WTC11 (cell line): ENCODE results near the gene RBM18. TPM values are rescaled to one million over a fixed set of nuclear protein-coding genes. Genes with fewer than 3 reads are reported as not detected.
A peak's percentile ranks its signal among the peaks of the same experiment; 100 is the strongest.

Experiments used
- ATAC-seq: fragments of 200-7000 bp; cut with Tn5 transposase; 2 replicates; pipeline ENCODE4 v1.10.0; 2021; ENCODE audit warnings: mild to moderate bottlenecking, moderate library complexity
- CTCF ChIA-PET: fragments of 300-600 bp; sonication (Branson Sonifier 250); formaldehyde crosslinking; loops from one replicate; lab custom pipeline; 2021; ENCODE audit warnings: antibody characterized with exemption; lab: Charles Lee
- POLR2A ChIA-PET: fragments of 350-600 bp; sonication (Branson Sonifier 250); formaldehyde crosslinking; loops from one replicate; lab custom pipeline; 2021; ENCODE audit warnings: antibody characterized with exemption; lab: Charles Lee
- DNase-seq: peaks from one replicate; pipeline ENCODE4 v3.0.0; 2021; ENCODE audit warnings: low spot score
- H3K27ac Mint-ChIP-seq: 2 replicates; pipeline ENCODE4 v1.8.0; 2021; ENCODE audit warnings: mixed read lengths
- H3K27me3 Mint-ChIP-seq: 2 replicates; pipeline ENCODE4 v1.8.0; 2021; ENCODE audit warnings: low read depth, mild to moderate bottlenecking, moderate library complexity, mixed read lengths
- H3K36me3 Mint-ChIP-seq: 2 replicates; pipeline ENCODE4 v1.8.0; 2021; ENCODE audit warnings: mixed read lengths
- H3K4me1 Mint-ChIP-seq: 2 replicates; pipeline ENCODE4 v1.8.0; 2022; ENCODE audit warnings: mixed read lengths
- H3K4me3 Mint-ChIP-seq: 2 replicates; pipeline ENCODE4 v1.8.0; 2021; ENCODE audit warnings: mild to moderate bottlenecking, moderate library complexity, mixed read lengths
- H3K9me3 Mint-ChIP-seq: 2 replicates; pipeline ENCODE4 v1.8.0; 2021; ENCODE audit warnings: mixed read lengths
- ELF4 ChIP-seq: sonication (generic); formaldehyde crosslinking; IDR thresholded peaks from 2 replicates; pipeline ENCODE4 v1.8.1; 2022; ENCODE audit warnings: low read depth, mild to moderate bottlenecking, moderate library complexity, missing genetic modification reagents
- ETV6 ChIP-seq: sonication (generic); formaldehyde crosslinking; IDR thresholded peaks from 2 replicates; pipeline ENCODE4 v1.8.1; 2022; ENCODE audit warnings: mild to moderate bottlenecking, missing genetic modification reagents
- KAT7 ChIP-seq: sonication (generic); formaldehyde crosslinking; IDR thresholded peaks from 2 replicates; pipeline ENCODE4 v1.8.1; 2023; ENCODE audit warnings: missing genetic modification reagents, mild to moderate bottlenecking, borderline replicate concordance
- MXD4 ChIP-seq: fragments of 250-450 bp; sonication (Bioruptor Pico); IDR thresholded peaks from 2 replicates; pipeline ENCODE4 v1.8.0; 2021; ENCODE audit warnings: mild to moderate bottlenecking, moderate library complexity, borderline replicate concordance
- NFE2L1 ChIP-seq: sonication (generic); formaldehyde crosslinking; IDR thresholded peaks from 2 replicates; pipeline ENCODE4 v1.8.1; 2023; ENCODE audit warnings: missing genetic modification reagents
- NFYB ChIP-seq: sonication (generic); formaldehyde crosslinking; conservative IDR thresholded peaks from 2 replicates; pipeline ENCODE4 v1.8.0; 2022; ENCODE audit warnings: low read depth, missing genetic modification reagents
- NR3C1 ChIP-seq: sonication (generic); formaldehyde crosslinking; conservative IDR thresholded peaks from 2 replicates; pipeline ENCODE4 v1.8.1; 2023; ENCODE audit warnings: low read depth, mild to moderate bottlenecking, missing genetic modification reagents
- SMAD3 ChIP-seq: sonication (generic); formaldehyde crosslinking; IDR thresholded peaks from 2 replicates; pipeline ENCODE4 v1.8.0; 2022; ENCODE audit warnings: missing genetic modification reagents, mild to moderate bottlenecking, borderline replicate concordance
- SOX15 ChIP-seq: fragments of 250-450 bp; sonication (Bioruptor Pico); IDR thresholded peaks from 2 replicates; pipeline ENCODE4 v1.9.0; 2021; ENCODE audit warnings: mild to moderate bottlenecking
- total RNA-seq: library from RNA; stranded (reverse); gene quantifications from 3 replicates; pipeline ENCODE4 v1.2.3, GENCODE V29; 2021
- TF ChIP-seq, protein P1 (sequence below): sonication (generic); formaldehyde crosslinking; IDR thresholded peaks from 2 replicates; pipeline ENCODE4 v1.8.0; 2023; ENCODE audit warnings: mild to moderate bottlenecking, missing genetic modification reagents
- TF ChIP-seq, protein P2 (sequence below): sonication (generic); formaldehyde crosslinking; IDR thresholded peaks from 2 replicates; pipeline ENCODE4 v1.8.1; 2022; ENCODE audit warnings: mild to moderate bottlenecking, moderate library complexity, missing genetic modification reagents
- TF ChIP-seq, protein P3 (sequence below): sonication (generic); formaldehyde crosslinking; IDR thresholded peaks from 2 replicates; pipeline ENCODE4 v1.8.1; 2022; ENCODE audit warnings: missing genetic modification reagents, borderline replicate concordance
- TF ChIP-seq, protein P4 (sequence below): sonication (generic); formaldehyde crosslinking; IDR thresholded peaks from 2 replicates; pipeline ENCODE4 v1.8.0; 2022; ENCODE audit warnings: missing genetic modification reagents
- TF ChIP-seq, protein P5 (sequence below): fragments of 250-450 bp; sonication (Bioruptor Pico); IDR thresholded peaks from 2 replicates; pipeline ENCODE4 v2.1.2; 2022; ENCODE audit warnings: mild to moderate bottlenecking, moderate library complexity
- TF ChIP-seq, protein P6 (sequence below): sonication (generic); formaldehyde crosslinking; IDR thresholded peaks from 2 replicates; pipeline ENCODE4 v1.8.0; 2022; ENCODE audit warnings: mild to moderate bottlenecking, missing genetic modification reagents
- TF ChIP-seq, protein P7 (sequence below): sonication (generic); formaldehyde crosslinking; IDR thresholded peaks from 2 replicates; pipeline ENCODE4 v1.8.1; 2023; ENCODE audit warnings: mild to moderate bottlenecking, missing genetic modification reagents, moderate library complexity
- TF ChIP-seq, protein P8 (sequence below): sonication (generic); formaldehyde crosslinking; IDR thresholded peaks from 2 replicates; pipeline ENCODE4 v1.8.1; 2022; ENCODE audit warnings: low read depth, mild to moderate bottlenecking, moderate library complexity, missing genetic modification reagents, borderline replicate concordance

Gene RBM18
- total RNA-seq, 1 experiment from 2014 or later: 11.4 TPM

DNA sequence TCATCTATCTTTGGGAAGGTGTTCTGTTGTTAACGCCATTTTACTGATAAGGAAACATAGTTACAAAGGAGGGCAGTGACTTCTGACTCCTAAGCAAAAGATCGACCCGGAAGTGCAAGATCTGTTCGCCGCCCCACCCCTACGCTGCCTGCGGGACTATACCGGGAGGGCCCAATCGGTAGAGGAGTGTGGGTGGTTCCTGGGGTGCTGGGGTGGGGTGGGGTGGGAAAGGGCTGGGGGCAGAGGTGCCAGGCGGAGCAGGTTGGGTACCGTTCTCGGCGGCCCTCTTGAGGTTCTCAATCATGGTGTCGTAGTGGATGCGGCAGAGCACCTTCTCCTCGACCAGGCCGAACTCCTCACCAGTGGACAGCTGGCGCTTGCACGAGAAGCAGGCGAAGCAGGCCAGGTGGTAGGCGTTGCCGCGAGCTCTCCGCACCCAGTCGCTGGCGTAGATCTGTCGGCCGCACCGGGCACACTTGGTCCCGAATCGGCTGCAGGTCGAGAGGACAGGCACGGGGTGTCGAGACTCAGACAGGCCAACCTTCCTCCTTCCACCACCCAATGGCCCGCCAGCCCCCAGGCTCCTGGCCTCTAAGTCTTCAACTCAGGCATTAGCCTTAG lies 47.7 kb downstream of the RBM18 start (continued):
- TF ChIP-seq, protein P1, sequence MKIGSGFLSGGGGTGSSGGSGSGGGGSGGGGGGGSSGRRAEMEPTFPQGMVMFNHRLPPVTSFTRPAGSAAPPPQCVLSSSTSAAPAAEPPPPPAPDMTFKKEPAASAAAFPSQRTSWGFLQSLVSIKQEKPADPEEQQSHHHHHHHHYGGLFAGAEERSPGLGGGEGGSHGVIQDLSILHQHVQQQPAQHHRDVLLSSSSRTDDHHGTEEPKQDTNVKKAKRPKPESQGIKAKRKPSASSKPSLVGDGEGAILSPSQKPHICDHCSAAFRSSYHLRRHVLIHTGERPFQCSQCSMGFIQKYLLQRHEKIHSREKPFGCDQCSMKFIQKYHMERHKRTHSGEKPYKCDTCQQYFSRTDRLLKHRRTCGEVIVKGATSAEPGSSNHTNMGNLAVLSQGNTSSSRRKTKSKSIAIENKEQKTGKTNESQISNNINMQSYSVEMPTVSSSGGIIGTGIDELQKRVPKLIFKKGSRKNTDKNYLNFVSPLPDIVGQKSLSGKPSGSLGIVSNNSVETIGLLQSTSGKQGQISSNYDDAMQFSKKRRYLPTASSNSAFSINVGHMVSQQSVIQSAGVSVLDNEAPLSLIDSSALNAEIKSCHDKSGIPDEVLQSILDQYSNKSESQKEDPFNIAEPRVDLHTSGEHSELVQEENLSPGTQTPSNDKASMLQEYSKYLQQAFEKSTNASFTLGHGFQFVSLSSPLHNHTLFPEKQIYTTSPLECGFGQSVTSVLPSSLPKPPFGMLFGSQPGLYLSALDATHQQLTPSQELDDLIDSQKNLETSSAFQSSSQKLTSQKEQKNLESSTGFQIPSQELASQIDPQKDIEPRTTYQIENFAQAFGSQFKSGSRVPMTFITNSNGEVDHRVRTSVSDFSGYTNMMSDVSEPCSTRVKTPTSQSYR (CRISPR knock-in tag): no peak
- TF ChIP-seq, protein P2, sequence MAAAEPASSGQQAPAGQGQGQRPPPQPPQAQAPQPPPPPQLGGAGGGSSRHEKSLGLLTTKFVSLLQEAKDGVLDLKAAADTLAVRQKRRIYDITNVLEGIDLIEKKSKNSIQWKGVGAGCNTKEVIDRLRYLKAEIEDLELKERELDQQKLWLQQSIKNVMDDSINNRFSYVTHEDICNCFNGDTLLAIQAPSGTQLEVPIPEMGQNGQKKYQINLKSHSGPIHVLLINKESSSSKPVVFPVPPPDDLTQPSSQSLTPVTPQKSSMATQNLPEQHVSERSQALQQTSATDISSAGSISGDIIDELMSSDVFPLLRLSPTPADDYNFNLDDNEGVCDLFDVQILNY: no peak
- TF ChIP-seq NFYB (CRISPR knock-in tag): no peak
- TF ChIP-seq SOX15 (CRISPR knock-in tag): no peak
- no peak for TF ChIP-seq KAT7 (CRISPR knock-in tag)
- TF ChIP-seq, protein P3, sequence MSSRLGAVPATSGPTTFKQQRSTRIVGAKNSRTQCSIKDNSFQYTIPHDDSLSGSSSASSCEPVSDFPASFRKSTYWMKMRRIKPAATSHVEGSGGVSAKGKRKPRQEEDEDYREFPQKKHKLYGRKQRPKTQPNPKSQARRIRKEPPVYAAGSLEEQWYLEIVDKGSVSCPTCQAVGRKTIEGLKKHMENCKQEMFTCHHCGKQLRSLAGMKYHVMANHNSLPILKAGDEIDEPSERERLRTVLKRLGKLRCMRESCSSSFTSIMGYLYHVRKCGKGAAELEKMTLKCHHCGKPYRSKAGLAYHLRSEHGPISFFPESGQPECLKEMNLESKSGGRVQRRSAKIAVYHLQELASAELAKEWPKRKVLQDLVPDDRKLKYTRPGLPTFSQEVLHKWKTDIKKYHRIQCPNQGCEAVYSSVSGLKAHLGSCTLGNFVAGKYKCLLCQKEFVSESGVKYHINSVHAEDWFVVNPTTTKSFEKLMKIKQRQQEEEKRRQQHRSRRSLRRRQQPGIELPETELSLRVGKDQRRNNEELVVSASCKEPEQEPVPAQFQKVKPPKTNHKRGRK (CRISPR knock-in tag): no peak

DNA sequence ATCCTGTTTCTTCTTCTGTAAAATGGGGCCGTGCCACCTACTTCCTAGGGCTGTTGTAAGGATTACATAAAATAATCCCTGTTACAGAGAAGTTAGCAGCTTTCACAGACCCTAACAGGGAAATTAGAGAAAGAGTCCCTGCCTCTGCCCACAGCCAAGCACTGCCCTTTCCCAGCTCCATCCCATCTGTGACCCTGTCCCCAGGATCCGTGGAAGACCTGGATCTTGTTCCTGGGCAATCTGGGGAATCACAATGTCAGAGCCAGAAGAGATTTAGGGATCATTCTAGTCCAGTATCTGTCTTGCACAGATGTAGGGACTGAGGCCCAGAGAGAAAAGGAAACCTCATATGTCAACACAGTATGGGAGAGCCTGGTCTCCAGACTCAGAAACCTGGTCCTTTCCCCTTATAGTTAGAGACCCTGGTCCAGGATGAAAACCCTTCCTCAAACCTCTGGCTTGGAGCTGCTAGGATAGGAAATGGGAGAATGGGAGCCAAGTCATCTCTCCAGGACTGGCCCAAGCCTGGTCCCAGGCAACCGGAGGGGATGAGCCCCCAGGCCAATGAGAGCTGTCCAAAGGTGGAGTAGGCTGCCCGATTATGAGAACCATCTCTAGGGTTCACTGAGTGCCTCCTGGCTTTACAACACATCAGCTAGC lies 48.4 kb downstream of the RBM18 start:
- ChIA-PET POLR2A (interaction anchor here (1.4 kb wide), 1 partner anchor 48 kb away, joined by 3 read pairs; the partner anchor contains the start of genes MRRF and RBM18), CTCF (interaction anchor here (1.0 to 4.4 kb wide), 6 partner anchors 30 to 134 kb away, joined by 3 to 39 read pairs (median 4); no protein-coding TSS in a partner anchor)
- Mint-ChIP-seq H3K27ac (no peak overlapping the region), H3K4me1 (peaks cover 49% of the 10 kb centered on the region), H3K36me3 (peaks cover 5% of the 10 kb centered on the region; the same call in 1 of the 2 replicates), H3K4me3 (peak overlapping the region; percentile 64), H3K9me3 (no peaks in the 10 kb centered on the region), H3K27me3 (peaks cover 100% of the 10 kb centered on the region)
- DNase-seq (no peak), ATAC-seq (no peak)
- TF ChIP-seq SMAD3 (CRISPR knock-in tag) (no peak), ELF4 (no peak)
- TF ChIP-seq, protein P4, sequence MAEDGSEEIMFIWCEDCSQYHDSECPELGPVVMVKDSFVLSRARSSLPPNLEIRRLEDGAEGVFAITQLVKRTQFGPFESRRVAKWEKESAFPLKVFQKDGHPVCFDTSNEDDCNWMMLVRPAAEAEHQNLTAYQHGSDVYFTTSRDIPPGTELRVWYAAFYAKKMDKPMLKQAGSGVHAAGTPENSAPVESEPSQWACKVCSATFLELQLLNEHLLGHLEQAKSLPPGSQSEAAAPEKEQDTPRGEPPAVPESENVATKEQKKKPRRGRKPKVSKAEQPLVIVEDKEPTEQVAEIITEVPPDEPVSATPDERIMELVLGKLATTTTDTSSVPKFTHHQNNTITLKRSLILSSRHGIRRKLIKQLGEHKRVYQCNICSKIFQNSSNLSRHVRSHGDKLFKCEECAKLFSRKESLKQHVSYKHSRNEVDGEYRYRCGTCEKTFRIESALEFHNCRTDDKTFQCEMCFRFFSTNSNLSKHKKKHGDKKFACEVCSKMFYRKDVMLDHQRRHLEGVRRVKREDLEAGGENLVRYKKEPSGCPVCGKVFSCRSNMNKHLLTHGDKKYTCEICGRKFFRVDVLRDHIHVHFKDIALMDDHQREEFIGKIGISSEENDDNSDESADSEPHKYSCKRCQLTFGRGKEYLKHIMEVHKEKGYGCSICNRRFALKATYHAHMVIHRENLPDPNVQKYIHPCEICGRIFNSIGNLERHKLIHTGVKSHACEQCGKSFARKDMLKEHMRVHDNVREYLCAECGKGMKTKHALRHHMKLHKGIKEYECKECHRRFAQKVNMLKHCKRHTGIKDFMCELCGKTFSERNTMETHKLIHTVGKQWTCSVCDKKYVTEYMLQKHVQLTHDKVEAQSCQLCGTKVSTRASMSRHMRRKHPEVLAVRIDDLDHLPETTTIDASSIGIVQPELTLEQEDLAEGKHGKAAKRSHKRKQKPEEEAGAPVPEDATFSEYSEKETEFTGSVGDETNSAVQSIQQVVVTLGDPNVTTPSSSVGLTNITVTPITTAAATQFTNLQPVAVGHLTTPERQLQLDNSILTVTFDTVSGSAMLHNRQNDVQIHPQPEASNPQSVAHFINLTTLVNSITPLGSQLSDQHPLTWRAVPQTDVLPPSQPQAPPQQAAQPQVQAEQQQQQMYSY (CRISPR knock-in tag): peak; percentile 83

DNA sequence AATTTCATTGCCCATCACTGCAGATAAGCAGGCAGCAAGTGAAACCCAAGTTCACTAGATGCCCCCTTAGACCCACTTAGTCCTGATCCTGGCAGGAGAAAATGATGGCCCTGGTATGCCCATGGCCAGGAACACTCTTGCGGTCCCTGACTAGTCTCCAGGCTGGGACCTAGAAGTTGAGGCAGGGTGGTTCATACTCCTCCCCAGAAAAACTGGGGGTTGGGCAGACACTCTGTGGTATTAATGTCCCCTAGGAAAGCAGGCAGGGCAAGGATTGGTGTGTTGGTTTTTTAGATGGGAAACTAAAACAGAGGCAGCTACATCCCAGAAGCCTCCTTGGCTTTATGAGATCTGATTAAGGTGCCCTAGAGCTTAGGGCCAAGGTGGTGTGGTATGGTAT lies 49.0 kb downstream of the RBM18 start:
- no peak for ATAC-seq
- peaks cover 45% of the 10 kb centered on the region for H3K4me1 Mint-ChIP-seq
- POLR2A ChIA-PET: interaction anchor here (1.4 kb wide), 1 partner anchor 49 kb away, joined by 3 read pairs; the partner anchor contains the start of genes MRRF and RBM18
- TF ChIP-seq MXD4 (CRISPR knock-in tag) (no peak), ETV6 (no peak), SMAD3 (CRISPR knock-in tag) (no peak), NFE2L1 (CRISPR knock-in tag) (no peak), NR3C1 (no peak)
- TF ChIP-seq, protein P5, sequence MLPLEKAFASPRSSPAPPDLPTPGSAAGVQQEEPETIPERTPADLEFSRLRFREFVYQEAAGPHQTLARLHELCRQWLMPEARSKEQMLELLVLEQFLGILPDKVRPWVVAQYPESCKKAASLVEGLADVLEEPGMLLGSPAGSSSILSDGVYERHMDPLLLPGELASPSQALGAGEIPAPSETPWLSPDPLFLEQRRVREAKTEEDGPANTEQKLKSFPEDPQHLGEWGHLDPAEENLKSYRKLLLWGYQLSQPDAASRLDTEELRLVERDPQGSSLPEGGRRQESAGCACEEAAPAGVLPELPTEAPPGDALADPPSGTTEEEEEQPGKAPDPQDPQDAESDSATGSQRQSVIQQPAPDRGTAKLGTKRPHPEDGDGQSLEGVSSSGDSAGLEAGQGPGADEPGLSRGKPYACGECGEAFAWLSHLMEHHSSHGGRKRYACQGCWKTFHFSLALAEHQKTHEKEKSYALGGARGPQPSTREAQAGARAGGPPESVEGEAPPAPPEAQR (CRISPR knock-in tag): no peak
- TF ChIP-seq, protein P6, sequence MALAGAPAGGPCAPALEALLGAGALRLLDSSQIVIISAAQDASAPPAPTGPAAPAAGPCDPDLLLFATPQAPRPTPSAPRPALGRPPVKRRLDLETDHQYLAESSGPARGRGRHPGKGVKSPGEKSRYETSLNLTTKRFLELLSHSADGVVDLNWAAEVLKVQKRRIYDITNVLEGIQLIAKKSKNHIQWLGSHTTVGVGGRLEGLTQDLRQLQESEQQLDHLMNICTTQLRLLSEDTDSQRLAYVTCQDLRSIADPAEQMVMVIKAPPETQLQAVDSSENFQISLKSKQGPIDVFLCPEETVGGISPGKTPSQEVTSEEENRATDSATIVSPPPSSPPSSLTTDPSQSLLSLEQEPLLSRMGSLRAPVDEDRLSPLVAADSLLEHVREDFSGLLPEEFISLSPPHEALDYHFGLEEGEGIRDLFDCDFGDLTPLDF (CRISPR knock-in tag): no peak
- TF ChIP-seq, protein P7, sequence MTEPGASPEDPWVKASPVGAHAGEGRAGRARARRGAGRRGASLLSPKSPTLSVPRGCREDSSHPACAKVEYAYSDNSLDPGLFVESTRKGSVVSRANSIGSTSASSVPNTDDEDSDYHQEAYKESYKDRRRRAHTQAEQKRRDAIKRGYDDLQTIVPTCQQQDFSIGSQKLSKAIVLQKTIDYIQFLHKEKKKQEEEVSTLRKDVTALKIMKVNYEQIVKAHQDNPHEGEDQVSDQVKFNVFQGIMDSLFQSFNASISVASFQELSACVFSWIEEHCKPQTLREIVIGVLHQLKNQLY (CRISPR knock-in tag): no peak
- TF ChIP-seq, protein P8, sequence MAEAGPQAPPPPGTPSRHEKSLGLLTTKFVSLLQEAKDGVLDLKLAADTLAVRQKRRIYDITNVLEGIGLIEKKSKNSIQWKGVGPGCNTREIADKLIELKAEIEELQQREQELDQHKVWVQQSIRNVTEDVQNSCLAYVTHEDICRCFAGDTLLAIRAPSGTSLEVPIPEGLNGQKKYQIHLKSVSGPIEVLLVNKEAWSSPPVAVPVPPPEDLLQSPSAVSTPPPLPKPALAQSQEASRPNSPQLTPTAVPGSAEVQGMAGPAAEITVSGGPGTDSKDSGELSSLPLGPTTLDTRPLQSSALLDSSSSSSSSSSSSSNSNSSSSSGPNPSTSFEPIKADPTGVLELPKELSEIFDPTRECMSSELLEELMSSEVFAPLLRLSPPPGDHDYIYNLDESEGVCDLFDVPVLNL (CRISPR knock-in tag): no peak

More for the DNA sequence above, 49.0 kb downstream of the RBM18 start:
- H3K36me3 Mint-ChIP-seq: peaks cover 5% of the 10 kb centered on the region; the same call in 1 of the 2 replicates
- H3K9me3 Mint-ChIP-seq: no peaks in the 10 kb centered on the region
- peaks cover 100% of the 10 kb centered on the region for H3K27me3 Mint-ChIP-seq
- DNase-seq: no peak
- CTCF ChIA-PET: interaction anchor here (1.0 to 4.4 kb wide), 5 partner anchors 29 to 135 kb away, joined by 4 to 39 read pairs (median 5); no protein-coding TSS in a partner anchor
- H3K27ac Mint-ChIP-seq: no peak overlapping the region
- no peak overlapping the region for H3K4me3 Mint-ChIP-seq
